ENCODE measurements around the gene F2RL3. TPM values are rescaled to one million over a fixed set of nuclear protein-coding genes. Genes with fewer than 3 reads are reported as not detected.

The F2RL3 gene
- total RNA-seq, 1 donor from 2014 or later = not detected

DNA sequence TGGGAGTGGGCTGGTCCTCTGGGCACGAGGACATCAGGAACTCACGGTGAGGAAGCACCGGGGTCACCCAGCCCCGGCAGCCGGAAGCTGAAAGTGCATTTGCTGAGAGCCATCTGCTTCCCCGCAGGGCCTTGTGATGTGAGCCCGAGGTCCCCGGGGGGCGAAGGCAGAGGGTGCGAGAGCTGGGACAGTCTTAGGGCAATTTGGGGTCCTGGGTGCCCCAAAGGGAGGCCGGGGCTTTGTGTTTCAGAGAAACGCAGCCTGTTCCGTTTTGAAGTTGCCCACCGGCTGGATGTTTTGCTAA is 4.8 kb downstream of the F2RL3 start:
- peak; percentile 63 for DNase-seq
- Mint-ChIP-seq H3K4me3 (ENCODE audit: unreplicated experiment) (peak overlapping the region; percentile 57), H3K27me3 (ENCODE audit: unreplicated experiment) (peaks cover 12% of the 10 kb centered on the region), H3K36me3 (ENCODE audit: unreplicated experiment) (no peaks in the 10 kb centered on the region), H3K4me1 (ENCODE audit: low read depth, unreplicated experiment) (peaks cover 24% of the 10 kb centered on the region), H3K9me3 (ENCODE audit: unreplicated experiment) (peaks cover 15% of the 10 kb centered on the region), H3K27ac (ENCODE audit: unreplicated experiment) (peak overlapping the region; percentile 90)
- TF ChIP-seq, protein P1, sequence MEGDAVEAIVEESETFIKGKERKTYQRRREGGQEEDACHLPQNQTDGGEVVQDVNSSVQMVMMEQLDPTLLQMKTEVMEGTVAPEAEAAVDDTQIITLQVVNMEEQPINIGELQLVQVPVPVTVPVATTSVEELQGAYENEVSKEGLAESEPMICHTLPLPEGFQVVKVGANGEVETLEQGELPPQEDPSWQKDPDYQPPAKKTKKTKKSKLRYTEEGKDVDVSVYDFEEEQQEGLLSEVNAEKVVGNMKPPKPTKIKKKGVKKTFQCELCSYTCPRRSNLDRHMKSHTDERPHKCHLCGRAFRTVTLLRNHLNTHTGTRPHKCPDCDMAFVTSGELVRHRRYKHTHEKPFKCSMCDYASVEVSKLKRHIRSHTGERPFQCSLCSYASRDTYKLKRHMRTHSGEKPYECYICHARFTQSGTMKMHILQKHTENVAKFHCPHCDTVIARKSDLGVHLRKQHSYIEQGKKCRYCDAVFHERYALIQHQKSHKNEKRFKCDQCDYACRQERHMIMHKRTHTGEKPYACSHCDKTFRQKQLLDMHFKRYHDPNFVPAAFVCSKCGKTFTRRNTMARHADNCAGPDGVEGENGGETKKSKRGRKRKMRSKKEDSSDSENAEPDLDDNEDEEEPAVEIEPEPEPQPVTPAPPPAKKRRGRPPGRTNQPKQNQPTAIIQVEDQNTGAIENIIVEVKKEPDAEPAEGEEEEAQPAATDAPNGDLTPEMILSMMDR (IDR thresholded peaks at IDR 0.05; ENCODE audit: partially characterized antibody, unreplicated experiment) = no peak

- TF ChIP-seq, protein P1 (IDR thresholded peaks at IDR 0.05; ENCODE audit: partially characterized antibody, unreplicated experiment) = no peak
- peaks cover 15% of the 10 kb centered on the region for H3K9me3 Mint-ChIP-seq (ENCODE audit: unreplicated experiment)
- peaks cover 12% of the 10 kb centered on the region for H3K27me3 Mint-ChIP-seq (ENCODE audit: unreplicated experiment)
- H3K27ac Mint-ChIP-seq (ENCODE audit: unreplicated experiment) = peak overlapping the region; percentile 90
- H3K4me3 Mint-ChIP-seq (ENCODE audit: unreplicated experiment) = peak overlapping the region; percentile 57
- peak; percentile 63 for DNase-seq
- H3K4me1 Mint-ChIP-seq (ENCODE audit: low read depth, unreplicated experiment) = peaks cover 24% of the 10 kb centered on the region
- no peaks in the 10 kb centered on the region for H3K36me3 Mint-ChIP-seq (ENCODE audit: unreplicated experiment)
These were observed 5.3 kb downstream of the F2RL3 start for GRCh38 chr19:16894080-16894479.

DNA sequence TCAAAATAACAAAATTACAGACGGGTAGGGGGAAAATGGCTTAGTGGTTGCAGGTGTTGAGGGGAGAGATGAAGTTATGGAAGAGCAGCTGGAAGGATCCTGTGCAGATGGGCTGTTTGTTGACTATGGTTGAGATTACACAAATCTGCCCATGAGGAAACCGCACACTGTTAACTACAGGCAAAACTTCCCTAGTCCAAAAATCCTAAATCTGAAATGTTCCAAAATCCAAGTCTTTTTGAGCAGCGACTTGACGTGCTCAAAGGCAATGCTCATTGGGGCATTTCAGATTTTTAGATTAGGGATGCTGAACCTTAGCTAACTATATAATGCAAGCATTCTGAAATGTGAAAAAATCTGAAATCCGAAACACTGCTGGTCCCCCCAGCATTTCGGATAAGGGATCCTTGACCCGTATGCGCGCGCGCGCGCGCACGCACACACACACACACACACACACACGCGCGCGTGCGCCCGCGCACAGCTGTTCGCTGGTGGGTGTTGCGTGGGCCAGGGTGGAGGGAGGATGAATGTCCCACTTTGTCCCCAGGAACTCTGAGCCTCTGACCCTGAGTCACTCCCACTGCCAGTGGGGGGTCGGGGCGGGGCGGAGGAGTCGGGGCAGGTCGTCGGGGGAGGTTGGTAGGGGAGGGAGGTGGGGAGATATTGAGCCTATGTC is 6.8 kb downstream of the F2RL3 start:
- TF ChIP-seq, protein P1 (IDR thresholded peaks at IDR 0.05; ENCODE audit: partially characterized antibody, unreplicated experiment) = no peak
- peaks cover 15% of the 10 kb centered on the region for H3K9me3 Mint-ChIP-seq (ENCODE audit: unreplicated experiment)
- peaks cover 14% of the 10 kb centered on the region for H3K27me3 Mint-ChIP-seq (ENCODE audit: unreplicated experiment)
- DNase-seq = peak; percentile 67
- H3K4me1 Mint-ChIP-seq (ENCODE audit: low read depth, unreplicated experiment) = peaks cover 24% of the 10 kb centered on the region
- peak overlapping the region; percentile 74 for H3K4me3 Mint-ChIP-seq (ENCODE audit: unreplicated experiment)
- no peaks in the 10 kb centered on the region for H3K36me3 Mint-ChIP-seq (ENCODE audit: unreplicated experiment)
- H3K27ac Mint-ChIP-seq (ENCODE audit: unreplicated experiment) = peak overlapping the region; percentile 83

GRCh38 chr19:16896146-16897028 is 7.6 kb downstream of the F2RL3 start:
- H3K4me1 Mint-ChIP-seq (ENCODE audit: low read depth, unreplicated experiment) = peaks cover 24% of the 10 kb centered on the region
- TF ChIP-seq, protein P1 (IDR thresholded peaks at IDR 0.05; ENCODE audit: partially characterized antibody, unreplicated experiment) = no peak
- H3K27ac Mint-ChIP-seq (ENCODE audit: unreplicated experiment) = peak overlapping the region; percentile 86
- peaks cover 10% of the 10 kb centered on the region for H3K27me3 Mint-ChIP-seq (ENCODE audit: unreplicated experiment)
- peak overlapping the region; percentile 83 for H3K4me3 Mint-ChIP-seq (ENCODE audit: unreplicated experiment)
- H3K36me3 Mint-ChIP-seq (ENCODE audit: unreplicated experiment) = no peaks in the 10 kb centered on the region
- peak; percentile 71 for DNase-seq
- H3K9me3 Mint-ChIP-seq (ENCODE audit: unreplicated experiment) = peaks cover 14% of the 10 kb centered on the region
